K562 (cell line): ENCODE measurements around the gene CST6. TPM values are rescaled to one million over a fixed set of nuclear protein-coding genes. Genes with fewer than 3 reads are reported as not detected.

Experiments
- CBX5 ChIP-seq: IDR thresholded peaks from 2 replicates; pipeline ENCODE4 v1.6.1; 2014; ENCODE audit warnings: low read depth, borderline replicate concordance
- FOSL1 ChIP-seq: fragments of 200-800 bp; sonication (Bioruptor generic); conservative IDR thresholded peaks from 2 replicates; pipeline ENCODE4 v1.6.1; 2016; ENCODE audit warnings: missing genetic modification characterization, missing compliant biosample characterization
- MCM3 ChIP-seq: fragments of 450-650 bp; IDR thresholded peaks from 2 replicates; pipeline ENCODE4 v1.6.1; 2016
- NFE2 ChIP-seq: IDR thresholded peaks from 2 replicates; pipeline ENCODE4 v1.6.1; 2014; ENCODE audit warnings: antibody characterized with exemption, low read depth
- PTTG1 ChIP-seq: fragments of 450-650 bp; IDR thresholded peaks from 2 replicates; pipeline ENCODE4 v1.6.1; 2016; ENCODE audit warnings: low read depth, mild to moderate bottlenecking, missing genetic modification characterization, missing compliant biosample characterization
- TFE3 ChIP-seq: fragments of 450-650 bp; formaldehyde crosslinking; IDR thresholded peaks from 2 replicates; pipeline ENCODE4 v1.4.0; 2020; ENCODE audit warnings: mild to moderate bottlenecking, mixed read lengths
- TGIF2 ChIP-seq: sonication (generic); formaldehyde crosslinking; IDR thresholded peaks from 2 replicates; pipeline ENCODE4 v1.8.1; 2022; ENCODE audit warnings: mild to moderate bottlenecking, missing genetic modification reagents, moderate library complexity
- ZNF507 ChIP-seq: conservative IDR thresholded peaks from 2 replicates; pipeline ENCODE4 v1.6.1; 2017; ENCODE audit warnings: missing genetic modification characterization, missing compliant biosample characterization
- polyA plus RNA-seq, 8 experiments: library from polyadenylated mRNA; depleted of rRNA in 4 of 8; stranded (reverse) in 5 of 8; unstranded in 3 of 8; fragments of >200 nt; fragmentation: Nextera tagmentation in 2 of 8; fragmentation: Illumina TruSeq in 1 of 8; extraction: Ambion mirVana in 2 of 8; extraction: Trizol in 1 of 8; gene quantifications; 2 replicates each; pipeline versions ENCODE4 v1.2.1 to v1.2.3, GENCODE V29; 2011 to 2014; ENCODE audit warnings: inconsistent platforms in 1 of 8, missing spikeins in 1 of 8
- total RNA-seq, 7 experiments: library from RNA; depleted of rRNA in 6 of 7; stranded (reverse); fragments of >200 nt in 6 of 7; fragmentation: Illumina TruSeq in 2 of 7; extraction: Trizol in 2 of 7; gene quantifications; 2 replicates each; pipeline versions ENCODE4 v1.2.1 to v1.2.3, GENCODE V29; 2011 to 2021; ENCODE audit warnings: low replicate concordance in 1 of 7
- TF ChIP-seq, protein P1 (sequence below): fragments of 450-650 bp; conservative IDR thresholded peaks from 2 replicates; pipeline ENCODE4 v1.6.1; 2016; ENCODE audit warnings: missing genetic modification characterization, low read depth, mild to moderate bottlenecking, missing compliant biosample characterization, moderate library complexity
- TF ChIP-seq, protein P2 (sequence below): sonication (generic); formaldehyde crosslinking; IDR thresholded peaks from 2 replicates; pipeline ENCODE4 v1.8.0; 2022; ENCODE audit warnings: mild to moderate bottlenecking, missing genetic modification reagents

CST6 gene
- total and polyA plus RNA-seq, 9 of the 15 experiments (the other 6 are each of a cell fraction or from before 2014, with no cell fraction given), result not detected

- TF ChIP-seq TFE3 (CRISPR knock-in tag) (no peak), CBX5 (no peak), TGIF2 (CRISPR knock-in tag) (no peak), MCM3 (no peak), FOSL1 (tag) (no peak), ZNF507 (tag) (no peak), PTTG1 (tag) (no peak), NFE2 (no peak)
- TF ChIP-seq, protein P1, sequence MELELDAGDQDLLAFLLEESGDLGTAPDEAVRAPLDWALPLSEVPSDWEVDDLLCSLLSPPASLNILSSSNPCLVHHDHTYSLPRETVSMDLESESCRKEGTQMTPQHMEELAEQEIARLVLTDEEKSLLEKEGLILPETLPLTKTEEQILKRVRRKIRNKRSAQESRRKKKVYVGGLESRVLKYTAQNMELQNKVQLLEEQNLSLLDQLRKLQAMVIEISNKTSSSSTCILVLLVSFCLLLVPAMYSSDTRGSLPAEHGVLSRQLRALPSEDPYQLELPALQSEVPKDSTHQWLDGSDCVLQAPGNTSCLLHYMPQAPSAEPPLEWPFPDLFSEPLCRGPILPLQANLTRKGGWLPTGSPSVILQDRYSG (tag), result no peak
- TF ChIP-seq, protein P2, sequence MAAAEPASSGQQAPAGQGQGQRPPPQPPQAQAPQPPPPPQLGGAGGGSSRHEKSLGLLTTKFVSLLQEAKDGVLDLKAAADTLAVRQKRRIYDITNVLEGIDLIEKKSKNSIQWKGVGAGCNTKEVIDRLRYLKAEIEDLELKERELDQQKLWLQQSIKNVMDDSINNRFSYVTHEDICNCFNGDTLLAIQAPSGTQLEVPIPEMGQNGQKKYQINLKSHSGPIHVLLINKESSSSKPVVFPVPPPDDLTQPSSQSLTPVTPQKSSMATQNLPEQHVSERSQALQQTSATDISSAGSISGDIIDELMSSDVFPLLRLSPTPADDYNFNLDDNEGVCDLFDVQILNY (CRISPR knock-in tag), result no peak
- TF ChIP-seq, all 486 proteins: peak for 8
Observed at GRCh38 chr11:66007201-66007634, 4.6 kb upstream of the CST6 start (continued).
